Muscle layer of duodenum (tissue), 2 donors: ENCODE data around the gene CACNA2D3.
"Not testable (repeated sequence)": the region's sequence is repeated elsewhere in the genome, so short reads cannot be mapped to it uniquely, and the experiment has no call there.

Source experiments
- H3K27ac ChIP-seq: one replicate; pipeline ENCODE4 v1.7.0; 2013; ENCODE audit warnings: mild to moderate bottlenecking, low read length
- H3K27me3 ChIP-seq: one replicate; pipeline ENCODE4 v1.7.0; 2013; ENCODE audit warnings: low read depth, mild to moderate bottlenecking, control low read depth, low read length
- H3K36me3 ChIP-seq, 2 donors: one replicate each; pipeline ENCODE4 v1.7.0; 2013; ENCODE audit warnings: low read length in 2 of 2, control low read depth in 1 of 2, mild to moderate bottlenecking in 1 of 2; ENCODE audit not compliant: insufficient read depth in 2 of 2, control insufficient read depth in 1 of 2
- H3K4me1 ChIP-seq, 2 donors: one replicate each; pipeline ENCODE4 v1.7.0; 2013; ENCODE audit warnings: low read length in 2 of 2, mild to moderate bottlenecking in 2 of 2, control low read depth in 1 of 2, moderate library complexity in 1 of 2; ENCODE audit not compliant: insufficient read depth in 2 of 2, control insufficient read depth in 1 of 2
- H3K4me3 ChIP-seq, 2 donors: one replicate each; pipeline ENCODE4 v1.7.0; 2013; ENCODE audit warnings: low read length in 2 of 2, low read depth in 1 of 2, mild to moderate bottlenecking in 1 of 2
- H3K9me3 ChIP-seq, 2 donors: one replicate each; pipeline ENCODE4 v1.7.0; 2013; ENCODE audit warnings: low read length in 2 of 2, control low read depth in 1 of 2, mild to moderate bottlenecking in 1 of 2; ENCODE audit not compliant: control insufficient read depth in 1 of 2
- donor health status: healthy.

CACNA2D3 gene

GRCh38 chr3:55078876-55079275 is 956.5 kb downstream of the CACNA2D3 start:
- Histone ChIP-seq H3K27me3 (no peaks in the 10 kb centered on the region), H3K9me3 (no peaks in the 10 kb centered on the region), H3K27ac (no peak overlapping the region), H3K4me3 (no peak overlapping the region), H3K36me3 (no peaks in the 10 kb centered on the region), H3K4me1 (no peaks in the 10 kb centered on the region)

- no peaks in the 10 kb centered on the region for H3K9me3 ChIP-seq
- H3K4me1 ChIP-seq: no peaks in the 10 kb centered on the region
These were observed 962.9 kb downstream of the CACNA2D3 start for GRCh38 chr3:55085231-55085630.

GRCh38 chr3:55089211-55089610 is 966.9 kb downstream of the CACNA2D3 start:
- H3K4me1 ChIP-seq: no peaks in the 10 kb centered on the region
- no peak overlapping the region for H3K27ac ChIP-seq
- no peaks in the 10 kb centered on the region for H3K9me3 ChIP-seq
- H3K36me3 ChIP-seq: no peaks in the 10 kb centered on the region
- no peak overlapping the region for H3K4me3 ChIP-seq
- H3K27me3 ChIP-seq: no peaks in the 10 kb centered on the region

More at GRCh38 chr3:55085231-55085630, 962.9 kb downstream of the CACNA2D3 start:
- no peaks in the 10 kb centered on the region for H3K27me3 ChIP-seq
- no peak overlapping the region for H3K4me3 ChIP-seq
- H3K36me3 ChIP-seq: no peaks in the 10 kb centered on the region
- H3K27ac ChIP-seq: no peak overlapping the region

GRCh38 chr3:55090291-55090690 is 967.9 kb downstream of the CACNA2D3 start:
- Histone ChIP-seq H3K4me3 (no peak overlapping the region), H3K9me3 (no peaks in the 10 kb centered on the region), H3K36me3 (no peaks in the 10 kb centered on the region), H3K27ac (no peak overlapping the region), H3K27me3 (no peaks in the 10 kb centered on the region), H3K4me1 (no peaks in the 10 kb centered on the region)

GRCh38 chr3:55090746-55091145 is 968.4 kb downstream of the CACNA2D3 start:
- Histone ChIP-seq H3K4me1 (no peaks in the 10 kb centered on the region), H3K9me3 (no peaks in the 10 kb centered on the region), H3K27me3 (no peaks in the 10 kb centered on the region), H3K4me3 (no peak overlapping the region), H3K36me3 (no peaks in the 10 kb centered on the region), H3K27ac (no peak overlapping the region)

- Histone ChIP-seq H3K9me3 (no peaks in the 10 kb centered on the region), H3K36me3 (no peaks in the 10 kb centered on the region), H3K27ac (no peak overlapping the region), H3K27me3 (no peaks in the 10 kb centered on the region), H3K4me1 (no peaks in the 10 kb centered on the region), H3K4me3 (no peak overlapping the region)
These were observed 969.3 kb downstream of the CACNA2D3 start for GRCh38 chr3:55091381-55092225.

GRCh38 chr3:55094676-55095075 is 972.3 kb downstream of the CACNA2D3 start:
- no peaks in the 10 kb centered on the region for H3K27me3 ChIP-seq
- no peak overlapping the region for H3K27ac ChIP-seq
- H3K4me3 ChIP-seq: no peak overlapping the region
- no peaks in the 10 kb centered on the region for H3K9me3 ChIP-seq
- H3K36me3 ChIP-seq: no peaks in the 10 kb centered on the region
- H3K4me1 ChIP-seq: no peaks in the 10 kb centered on the region

- no peaks in the 10 kb centered on the region for H3K9me3 ChIP-seq
These were observed 975.1 kb downstream of the CACNA2D3 start for GRCh38 chr3:55097441-55097840.

GRCh38 chr3:55105647-55106046 is 983.3 kb downstream of the CACNA2D3 start:
- Histone ChIP-seq H3K36me3 (no peaks in the 10 kb centered on the region), H3K27ac (no peak overlapping the region), H3K27me3 (no peaks in the 10 kb centered on the region), H3K9me3 (no peaks in the 10 kb centered on the region), H3K4me3 (no peak overlapping the region), H3K4me1 (no peaks in the 10 kb centered on the region)

More at GRCh38 chr3:55097441-55097840, 975.1 kb downstream of the CACNA2D3 start:
- Histone ChIP-seq H3K27ac (no peak overlapping the region), H3K27me3 (no peaks in the 10 kb centered on the region), H3K36me3 (no peaks in the 10 kb centered on the region), H3K4me1 (no peaks in the 10 kb centered on the region), H3K4me3 (no peak overlapping the region)

- H3K4me3 ChIP-seq: no peak overlapping the region
- H3K9me3 ChIP-seq: no peaks in the 10 kb centered on the region
- H3K27ac ChIP-seq: no peak overlapping the region
- no peaks in the 10 kb centered on the region for H3K4me1 ChIP-seq
- H3K36me3 ChIP-seq: no peaks in the 10 kb centered on the region
- H3K27me3 ChIP-seq: no peaks in the 10 kb centered on the region
These were observed 984.8 kb downstream of the CACNA2D3 start for GRCh38 chr3:55107187-55107586.

GRCh38 chr3:55111906-55112305 is 989.6 kb downstream of the CACNA2D3 start:
- not testable (repeated sequence) for H3K27me3 ChIP-seq, H3K4me3 ChIP-seq, H3K36me3 ChIP-seq, H3K27ac ChIP-seq, H3K9me3 ChIP-seq, H3K4me1 ChIP-seq

- no peak overlapping the region for H3K27ac ChIP-seq
- H3K36me3 ChIP-seq: no peaks in the 10 kb centered on the region
- no peaks in the 10 kb centered on the region for H3K4me1 ChIP-seq
- H3K9me3 ChIP-seq: no peaks in the 10 kb centered on the region
- no peak overlapping the region for H3K4me3 ChIP-seq
- H3K27me3 ChIP-seq: no peaks in the 10 kb centered on the region
These were observed 996.1 kb downstream of the CACNA2D3 start for GRCh38 chr3:55118451-55118850.
